Measurements from ENCODE around the gene APOL4.
"Not testable (repeated sequence)": the region's sequence is repeated elsewhere in the genome, so short reads cannot be mapped to it uniquely, and the experiment has no call there.

Gene APOL4

GRCh38 chr22:36204632-36205015 is 3.0 kb upstream of the APOL4 start:
- no peak for DNase-seq

GRCh38 chr22:36204001-36204631 is 2.5 kb upstream of the APOL4 start:
- DNase-seq: no peak

GRCh38 chr22:36203441-36203840 is 1.8 kb upstream of the APOL4 start:
- DNase-seq: not testable (repeated sequence)

GRCh38 chr22:36202906-36203305 is 1.3 kb upstream of the APOL4 start:
- DNase-seq: peak; percentile 15

GRCh38 chr22:36201025-36201424 is 584 bp downstream of the APOL4 start:
- not testable (repeated sequence) for DNase-seq

- DNase-seq: no peak
Measured at GRCh38 chr22:36199001-36199551, 2.5 kb downstream of the APOL4 start.

- no peak for DNase-seq
Measured at GRCh38 chr22:36198536-36198935, 3.1 kb downstream of the APOL4 start.

- no peak for DNase-seq
Measured at GRCh38 chr22:36197514-36198146, 4.0 kb downstream of the APOL4 start.

- no peak for DNase-seq
Measured at GRCh38 chr22:36197065-36197440, 4.6 kb downstream of the APOL4 start.

- no peak for DNase-seq
Measured at GRCh38 chr22:36196254-36197064, 5.2 kb downstream of the APOL4 start.

GRCh38 chr22:36194971-36195370 is 6.6 kb downstream of the APOL4 start:
- DNase-seq: no peak

GRCh38 chr22:36194385-36194784 is 7.2 kb downstream of the APOL4 start:
- no peak for DNase-seq

GRCh38 chr22:36193577-36193976 is 8.0 kb downstream of the APOL4 start:
- no peak for DNase-seq

- DNase-seq: no peak
Measured at GRCh38 chr22:36193171-36193570, 8.4 kb downstream of the APOL4 start.

- DNase-seq: no peak
Measured at GRCh38 chr22:36192542-36192941, 9.1 kb downstream of the APOL4 start.

- peak; percentile 57 for DNase-seq
Measured at GRCh38 chr22:36191106-36191836, 10.3 kb downstream of the APOL4 start.

GRCh38 chr22:36187862-36188261 is 13.7 kb downstream of the APOL4 start:
- not testable (repeated sequence) for DNase-seq

- no peak for DNase-seq
Measured at GRCh38 chr22:36185828-36186624, 15.6 kb downstream of the APOL4 start.

GRCh38 chr22:36184433-36185025 is 17.1 kb downstream of the APOL4 start:
- no peak for DNase-seq

- DNase-seq: no peak
Measured at GRCh38 chr22:36183446-36183845, 18.2 kb downstream of the APOL4 start.

- no peak for DNase-seq
Measured at GRCh38 chr22:36182857-36183256, 18.8 kb downstream of the APOL4 start.

- DNase-seq: no peak
Measured at GRCh38 chr22:36182056-36182455, 19.6 kb downstream of the APOL4 start.
